HCT116 (cell line): ENCODE data around the gene SERINC3. TPM values are rescaled to one million over a fixed set of nuclear protein-coding genes. Genes with fewer than 3 reads are reported as not detected.

Source experiments
- ATAC-seq: fragments of 200-7000 bp; cut with Tn5 transposase; 2 replicates; pipeline ENCODE4 v1.9.1; 2020; ENCODE audit warnings: mild to moderate bottlenecking, moderate library complexity
- BruUV-seq: library from RNA; stranded (reverse); fragments of 400-500 nt; replicated peaks from 2 replicates; lab custom pipeline; 2021; lab: Mats Ljungman, UMichigan
- CTCF ChIA-PET: fragments of 300-600 bp; sonication (Branson Sonifier 250); formaldehyde crosslinking; loops from one replicate; lab custom pipeline; 2021; ENCODE audit warnings: antibody characterized with exemption; lab: Charles Lee
- POLR2A ChIA-PET: fragments of 300-600, 350-600 bp; sonication (Branson Sonifier 250); formaldehyde crosslinking; loops from one replicate; lab custom pipeline; 2021; ENCODE audit warnings: antibody characterized with exemption; lab: Charles Lee
- RAD21 ChIA-PET, 2 experiments: fragments of 300-600 bp; sonication (Branson Sonifier 250); formaldehyde crosslinking; loops; one replicate each; lab custom pipeline; 2023; ENCODE audit warnings: low total read pairs in 2 of 2; ENCODE audit not compliant: uncharacterized antibody in 2 of 2, unreplicated experiment in 2 of 2, low non-redundant PET in 1 of 2; lab: Charles Lee
- DNase-seq: peaks from one replicate; pipeline ENCODE4 v3.0.0-alpha.2; 2010; ENCODE audit warnings: low read depth, low spot score
- H2AFZ ChIP-seq: fragments of 200-600 bp; shearing (Covaris generic), sonication (generic); 2 replicates; pipeline ENCODE4 v1.6.1; 2017; ENCODE audit warnings: low read depth, mixed run types, mixed read lengths, antibody characterized with exemption, low read length; ENCODE audit not compliant: poor library complexity, severe bottlenecking
- H3K27ac ChIP-seq: 2 replicates; pipeline ENCODE4 v1.5.1; 2012; ENCODE audit warnings: low read depth, low read length
- H3K27me3 ChIP-seq: fragments of 200-600 bp; sonication (generic); 2 replicates; pipeline ENCODE4 v1.6.1; 2016; ENCODE audit warnings: mixed run types, low read length, mixed read lengths; ENCODE audit not compliant: insufficient read depth
- H3K36me3 ChIP-seq, 2 experiments: fragments of 200-500 bp in 1 of 2; fragments of 200-600 bp in 1 of 2; sonication (Bioruptor generic) in 1 of 2; sonication (generic) in 1 of 2; 2 replicates each; pipeline versions ENCODE4 v1.5.1 to v1.6.1; 2014 to 2016; ENCODE audit warnings: low read length in 2 of 2, inconsistent platforms in 1 of 2, mixed read lengths in 1 of 2, mixed run types in 1 of 2; ENCODE audit not compliant: insufficient read depth in 2 of 2, control insufficient read depth in 1 of 2
- H3K4me1 ChIP-seq, 2 experiments: fragments of 200-600 bp in 1 of 2; sonication (generic) in 1 of 2; 2 replicates each; pipeline versions ENCODE4 v1.5.1 to v1.6.1; 2012 to 2017; ENCODE audit warnings: low read length in 2 of 2, inconsistent platforms in 1 of 2, mild to moderate bottlenecking in 1 of 2, mixed read lengths in 1 of 2, mixed run types in 1 of 2, moderate library complexity in 1 of 2; ENCODE audit not compliant: insufficient read depth in 2 of 2, control insufficient read depth in 1 of 2
- H3K4me2 ChIP-seq: fragments of 200-600 bp; sonication (generic); 2 replicates; pipeline ENCODE4 v1.6.1; 2017; ENCODE audit warnings: mixed run types, low read length, mixed read lengths
- H3K4me3 ChIP-seq, 2 experiments: fragments of 200-600 bp in 1 of 2; sonication (generic) in 1 of 2; replicated peaks in 1 of 2; 2 replicates each; pipeline ENCODE4 v1.5.1; 2011 to 2016; ENCODE audit warnings: low read length in 2 of 2, control low read depth in 1 of 2, low read depth in 1 of 2, mild to moderate bottlenecking in 1 of 2, mixed read lengths in 1 of 2, mixed run types in 1 of 2
- H3K79me2 ChIP-seq: fragments of 200-600 bp; sonication (generic); 2 replicates; pipeline ENCODE4 v1.6.1; 2017; ENCODE audit warnings: mild to moderate bottlenecking, mixed run types, low read length, moderate library complexity, mixed read lengths; ENCODE audit not compliant: insufficient read depth
- H3K9ac ChIP-seq: fragments of 200-600 bp; sonication (generic); 2 replicates; pipeline ENCODE4 v1.6.1; 2016; ENCODE audit warnings: low read length, mixed read lengths
- H3K9me2 ChIP-seq: fragments of 200-600 bp; sonication (generic), shearing (Covaris generic); 2 replicates; pipeline ENCODE4 v1.6.1; 2017; ENCODE audit warnings: mixed run types, mild to moderate bottlenecking, moderate library complexity; ENCODE audit not compliant: insufficient read depth
- H3K9me3 ChIP-seq, 2 experiments: fragments of 200-500 bp in 1 of 2; fragments of 200-600 bp in 1 of 2; sonication (Bioruptor generic) in 1 of 2; sonication (generic) in 1 of 2; 2 replicates each; pipeline ENCODE4 v1.6.1; 2014 to 2017; ENCODE audit warnings: low read length in 2 of 2, mixed read lengths in 2 of 2, inconsistent platforms in 1 of 2, low read depth in 1 of 2, mild to moderate bottlenecking in 1 of 2, mixed run types in 1 of 2, moderate library complexity in 1 of 2; ENCODE audit not compliant: control insufficient read depth in 1 of 2, insufficient read depth in 1 of 2
- H4K20me1 ChIP-seq: fragments of 200-600 bp; sonication (generic), shearing (Covaris generic); 2 replicates; pipeline ENCODE4 v1.6.1; 2017; ENCODE audit warnings: mixed run types, mild to moderate bottlenecking, moderate library complexity; ENCODE audit not compliant: insufficient read depth
- ATF3 ChIP-seq: IDR thresholded peaks from 2 replicates; pipeline ENCODE4 v1.6.1; 2012
- CBX3 ChIP-seq: IDR thresholded peaks from 2 replicates; pipeline ENCODE4 v1.6.1; 2012; ENCODE audit warnings: low read depth
- EGR1 ChIP-seq: IDR thresholded peaks from 2 replicates; pipeline ENCODE4 v1.6.1; 2012; ENCODE audit warnings: low read depth
- ELF1 ChIP-seq: IDR thresholded peaks from 2 replicates; pipeline ENCODE4 v1.6.1; 2012; ENCODE audit warnings: low read depth, borderline replicate concordance
- EZH2 ChIP-seq: fragments of 200-600 bp; sonication (generic); IDR thresholded peaks from 2 replicates; pipeline ENCODE4 v1.6.1; 2017; ENCODE audit warnings: antibody characterized with exemption, mixed run types
- EZH2phosphoT487 ChIP-seq: fragments of 200-600 bp; IDR thresholded peaks from 2 replicates; pipeline ENCODE4 v1.6.1; 2018; ENCODE audit warnings: antibody characterized with exemption, borderline replicate concordance
- FOSL1 ChIP-seq: IDR thresholded peaks from 2 replicates; pipeline ENCODE4 v1.6.1; 2012; ENCODE audit warnings: low read depth
- RAD21 ChIP-seq: IDR thresholded peaks from 2 replicates; pipeline ENCODE4 v1.6.1; 2012; ENCODE audit warnings: low read depth, mild to moderate bottlenecking
- REST ChIP-seq: IDR thresholded peaks from 2 replicates; pipeline ENCODE4 v1.6.1; 2012; ENCODE audit warnings: low read depth
- SRF ChIP-seq: IDR thresholded peaks from 2 replicates; pipeline ENCODE4 v1.6.1; 2012; ENCODE audit warnings: low read depth
- YY1 ChIP-seq: IDR thresholded peaks from 2 replicates; pipeline ENCODE4 v1.6.1; 2011; ENCODE audit warnings: low read length, low read depth, moderate library complexity, mild to moderate bottlenecking; ENCODE audit not compliant: insufficient replicate concordance; ENCODE audit errors: extremely low read depth
- ZFX ChIP-seq: fragments of 450-650 bp; IDR thresholded peaks from 2 replicates; pipeline ENCODE4 v1.6.1; 2017
- ZNF274 ChIP-seq: fragments of 200-500 bp; sonication (Bioruptor generic); IDR thresholded peaks from 2 replicates; pipeline ENCODE4 v1.6.1; 2014; ENCODE audit warnings: mild to moderate bottlenecking, low read depth, low read length, inconsistent platforms
- intact Hi-C: fragments of 100-400 bp; cut with micrococcal nuclease; formaldehyde crosslinking; loops from 2 replicates; pipeline ENCODE4 v1.10.0; 2022
- total RNA-seq: library from RNA; stranded (reverse); gene quantifications from one replicate; pipeline ENCODE4 v1.2.1, GENCODE V29; 2021; ENCODE audit not compliant: unreplicated experiment
- TF ChIP-seq, protein P1 (sequence below): IDR thresholded peaks from 2 replicates; pipeline ENCODE4 v1.6.1; 2012

Gene SERINC3
- total RNA-seq, 1 experiment from 2014 or later, result 56.8 TPM

GRCh38 chr20:44543358-44543757, 21.5 kb upstream of the SERINC3 start (continued):
- TF ChIP-seq EZH2 (no peak), CBX3 (no peak), EZH2phosphoT487 (no peak)

DNA sequence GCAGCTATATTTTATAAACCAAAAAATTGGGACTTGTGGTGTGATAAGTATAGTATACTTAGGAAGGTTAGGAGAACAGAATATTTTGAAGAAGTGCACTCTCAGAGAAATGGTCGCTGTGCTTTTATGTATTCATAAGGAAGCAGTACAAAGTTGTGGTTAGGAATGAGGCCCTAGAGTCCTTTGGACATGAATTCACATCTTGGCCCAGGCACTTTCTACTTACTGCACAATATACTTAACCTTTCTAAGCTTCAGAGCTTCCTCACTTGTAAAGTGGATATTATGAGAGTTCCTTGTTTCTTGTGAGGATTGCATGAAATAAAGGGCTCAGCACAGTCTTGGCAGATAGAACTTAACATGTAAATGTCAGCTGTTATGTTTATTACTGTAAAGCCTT, 21.0 kb upstream of the SERINC3 start:
- Histone ChIP-seq H3K9me3 (no peaks in the 10 kb centered on the region), H3K27ac (no peak overlapping the region), H3K4me1 (peaks cover 5 to 10% of the 10 kb centered on the region in 2 experiments; a peak in 3 of 4 replicates), H3K4me2 (no peak overlapping the region), H2AFZ (no peak overlapping the region), H3K9me2 (no peaks in the 10 kb centered on the region), H3K36me3 (no peaks in the 10 kb centered on the region), H3K79me2 (no peaks in the 10 kb centered on the region; the same call in 1 of the 2 replicates), H3K27me3 (no peaks in the 10 kb centered on the region), H3K4me3 (no peak overlapping the region), H4K20me1 (no peaks in the 10 kb centered on the region), H3K9ac (no peak overlapping the region)
- POLR2A ChIA-PET, result no interaction called here
- DNase-seq (no peak), ATAC-seq (no peak)
- CTCF ChIA-PET, result no interaction called here
- intact Hi-C loops, result no loop called here
- RAD21 ChIA-PET, result no interaction called here
- no TSS peak for BruUV-seq
- TF ChIP-seq EGR1 (no peak), EZH2phosphoT487 (no peak), SRF (no peak), ZNF274 (no peak), ELF1 (no peak), FOSL1 (no peak), ATF3 (no peak), ZFX (no peak), RAD21 (no peak), REST (no peak), YY1 (no peak)
- TF ChIP-seq, protein P1, sequence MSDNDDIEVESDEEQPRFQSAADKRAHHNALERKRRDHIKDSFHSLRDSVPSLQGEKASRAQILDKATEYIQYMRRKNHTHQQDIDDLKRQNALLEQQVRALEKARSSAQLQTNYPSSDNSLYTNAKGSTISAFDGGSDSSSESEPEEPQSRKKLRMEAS, result no peak
